Measurements from ENCODE around the gene DPEP1. TPM values are rescaled to one million over a fixed set of nuclear protein-coding genes. Genes with fewer than 3 reads are reported as not detected.
"Not testable (repeated sequence)": the region's sequence is repeated elsewhere in the genome, so short reads cannot be mapped to it uniquely, and the experiment has no call there.

Gene DPEP1
- total RNA-seq, 1 donor, result under 0.01 TPM

DNA sequence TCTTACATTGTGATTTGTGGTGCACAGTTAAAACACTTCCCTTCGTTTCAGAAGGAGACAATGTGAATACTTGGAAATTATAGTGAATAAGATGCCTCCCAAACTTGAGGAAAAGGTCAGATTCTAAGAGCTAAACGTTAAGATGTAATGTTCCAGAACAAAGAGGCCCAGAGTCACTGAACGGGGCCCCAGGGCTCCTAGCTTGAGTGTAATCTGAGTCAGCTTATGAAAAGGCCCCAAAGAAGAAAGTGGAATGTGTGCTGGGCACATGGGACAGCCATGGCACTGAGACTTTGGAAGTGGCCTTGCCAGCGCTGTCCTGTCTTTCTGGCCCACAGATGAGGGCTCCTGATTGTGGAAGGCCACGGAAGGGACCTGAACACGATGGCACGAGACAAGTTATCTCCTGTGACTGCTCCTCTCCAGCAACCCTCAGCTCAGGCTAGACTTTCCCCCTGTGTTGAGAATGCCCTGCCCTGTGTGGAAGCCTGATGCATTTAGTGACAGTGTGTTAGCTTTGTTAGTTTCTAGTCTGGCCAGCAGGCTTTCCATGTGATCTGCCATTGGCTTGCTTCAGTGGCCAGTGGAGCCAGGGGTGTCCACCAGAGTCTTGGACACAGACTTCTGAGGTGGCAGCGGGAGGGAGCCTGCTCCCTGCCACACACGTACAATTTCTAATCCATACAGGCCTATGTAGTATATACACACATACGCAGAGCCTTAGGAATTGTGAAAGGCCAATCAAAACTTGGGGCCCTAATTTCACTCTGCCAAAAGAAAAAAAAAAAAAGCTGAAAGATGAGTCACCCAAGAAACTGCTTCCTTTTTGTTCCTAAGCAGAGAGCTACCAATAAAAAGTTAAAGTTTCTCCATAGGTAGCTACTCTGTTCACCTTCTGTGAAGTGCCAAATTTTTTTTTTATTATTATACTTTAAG, 57.3 kb downstream of the DPEP1 start:
- DNase-seq (ENCODE audit: low read depth in 2 of 3, low spot score in 2 of 3), result peak in 1 of 3 donors; percentile 26

DNA sequence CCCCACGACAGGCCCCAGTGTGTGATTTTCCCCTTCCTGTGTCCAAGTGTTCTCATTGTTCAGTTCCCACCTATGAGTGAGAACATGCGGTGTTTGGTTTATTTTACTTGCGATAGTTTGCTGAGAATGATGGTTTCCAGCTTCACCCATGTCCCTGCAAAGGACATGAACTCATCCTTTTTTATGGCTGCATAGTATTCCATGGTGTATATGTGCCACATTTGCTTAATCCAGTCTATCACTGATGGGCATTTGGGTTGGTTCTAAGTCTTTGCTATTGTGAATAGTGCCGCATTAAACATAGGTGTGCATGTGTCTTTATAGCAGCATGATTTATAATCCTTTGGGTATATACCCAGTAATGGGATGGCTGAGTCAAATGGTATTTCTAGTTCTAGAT, 58.1 kb downstream of the DPEP1 start:
- not testable (repeated sequence) for DNase-seq (ENCODE audit: low read depth in 2 of 3, low spot score in 2 of 3)

DNA sequence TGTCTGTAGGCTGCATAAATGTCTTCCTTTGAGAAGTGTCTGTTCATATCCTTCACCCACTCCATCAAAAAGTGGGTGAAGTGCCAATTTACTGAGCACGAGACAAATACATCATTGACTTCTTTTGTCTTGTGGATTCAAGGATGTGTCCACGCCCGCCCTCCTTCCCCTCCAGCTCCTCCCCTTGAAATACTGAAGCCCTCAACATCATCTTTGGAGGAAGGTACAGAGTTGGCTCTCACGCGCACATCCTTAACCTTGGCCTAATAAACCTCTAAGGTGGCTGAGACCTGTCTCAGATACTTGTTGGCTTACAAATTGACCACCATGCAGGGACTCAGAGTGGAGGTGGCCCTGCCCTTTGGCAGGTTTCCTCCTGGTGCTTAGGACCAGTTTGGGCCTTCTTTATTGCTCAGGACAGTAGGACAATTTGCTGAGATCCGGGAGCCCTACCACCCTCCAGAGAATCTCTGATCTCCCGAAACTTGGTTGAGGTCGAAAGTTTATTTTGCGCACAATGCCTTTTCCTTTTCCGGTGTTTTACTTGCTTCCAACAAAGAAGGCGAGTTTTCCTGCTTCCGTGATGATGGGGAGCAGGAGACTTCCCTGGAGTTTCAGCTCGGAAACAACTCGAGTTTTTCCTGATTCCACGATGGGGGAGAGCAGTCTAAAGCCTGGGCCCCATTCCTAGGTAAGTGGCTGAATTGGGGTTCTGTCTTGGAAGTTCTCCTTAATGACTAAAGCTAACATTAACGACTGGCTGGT, 58.9 kb downstream of the DPEP1 start:
- DNase-seq (ENCODE audit: low read depth in 2 of 3, low spot score in 2 of 3), result no peak

DNA sequence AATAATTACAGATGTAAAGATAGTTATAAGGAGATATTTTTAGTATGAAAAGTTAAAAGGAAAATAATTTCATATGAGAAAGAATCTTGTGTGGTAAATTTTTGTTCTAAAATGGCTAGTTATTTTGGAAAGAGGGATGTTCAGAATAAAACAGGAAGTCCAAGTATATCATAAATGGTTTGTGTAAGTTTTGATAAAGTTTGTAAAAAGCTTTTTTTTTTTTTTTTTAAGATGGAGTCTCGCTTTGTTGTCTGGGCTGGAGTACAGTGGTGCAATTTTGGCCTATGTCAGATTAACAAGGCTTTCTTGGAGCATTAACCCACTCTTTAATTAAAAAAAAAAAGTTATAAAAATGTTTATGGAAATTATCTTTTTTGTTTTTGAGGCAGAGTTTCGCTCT, 64.8 kb downstream of the DPEP1 start:
- no peak for DNase-seq (ENCODE audit: low read depth in 2 of 3, low spot score in 2 of 3)

DNA sequence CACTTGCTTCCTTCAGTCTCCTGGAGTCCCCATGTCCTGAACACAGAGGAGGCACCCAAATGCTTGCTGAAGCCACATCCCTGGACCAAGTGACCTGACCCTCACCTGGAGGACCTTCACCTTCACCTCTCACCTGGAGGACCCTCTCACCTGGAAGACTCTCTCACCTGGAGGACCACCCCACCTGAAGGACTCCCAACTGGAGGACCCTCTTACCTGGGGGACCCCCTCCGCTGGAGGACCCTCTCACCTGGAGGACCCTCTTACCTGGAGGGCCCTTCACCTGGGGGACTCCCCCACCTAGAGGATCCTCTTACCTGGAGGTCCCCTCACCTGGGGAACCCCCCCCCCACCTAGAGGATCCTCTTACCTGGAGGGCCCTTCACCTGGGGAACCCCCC, 72.5 kb downstream of the DPEP1 start:
- DNase-seq (ENCODE audit: low read depth in 2 of 3, low spot score in 2 of 3), result no peak

DNA sequence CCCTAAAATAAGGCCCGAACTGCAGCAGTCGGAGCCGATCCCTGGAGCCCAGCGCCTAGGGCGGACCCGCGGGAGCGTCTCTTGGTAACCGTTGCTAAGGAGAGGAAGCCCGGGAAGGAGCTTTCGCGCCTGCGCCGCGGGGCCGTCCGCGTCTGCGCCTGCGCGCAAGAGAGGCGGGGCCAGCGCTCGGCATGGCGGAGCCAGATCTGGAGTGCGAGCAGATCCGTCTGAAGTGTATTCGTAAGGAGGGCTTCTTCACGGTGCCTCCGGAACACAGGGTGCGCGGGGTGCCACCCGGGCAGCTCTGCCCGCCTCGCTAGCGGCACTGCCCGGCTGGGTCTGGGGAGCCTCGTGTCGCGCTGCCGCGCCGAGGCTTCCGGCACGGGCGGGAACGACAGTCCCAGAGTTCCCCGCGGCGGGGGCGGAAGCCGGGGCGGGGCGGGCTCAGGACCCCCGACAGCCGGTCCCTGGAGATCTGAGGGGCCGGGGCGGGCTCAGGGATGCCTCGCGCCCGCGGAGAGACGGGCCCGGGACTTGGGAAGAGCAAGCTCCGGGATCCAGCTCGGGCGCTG, 73.2 kb downstream of the DPEP1 start, which contains the start of gene CDK10:
CDK10 (plus strand) TSS at position 170 of the 572 bp plus-strand sequence; CDS start at position 192, 22 bp downstream.
- peak; percentile 86 to 88 (median 87) for DNase-seq (ENCODE audit: low read depth in 2 of 3, low spot score in 2 of 3)

DNA sequence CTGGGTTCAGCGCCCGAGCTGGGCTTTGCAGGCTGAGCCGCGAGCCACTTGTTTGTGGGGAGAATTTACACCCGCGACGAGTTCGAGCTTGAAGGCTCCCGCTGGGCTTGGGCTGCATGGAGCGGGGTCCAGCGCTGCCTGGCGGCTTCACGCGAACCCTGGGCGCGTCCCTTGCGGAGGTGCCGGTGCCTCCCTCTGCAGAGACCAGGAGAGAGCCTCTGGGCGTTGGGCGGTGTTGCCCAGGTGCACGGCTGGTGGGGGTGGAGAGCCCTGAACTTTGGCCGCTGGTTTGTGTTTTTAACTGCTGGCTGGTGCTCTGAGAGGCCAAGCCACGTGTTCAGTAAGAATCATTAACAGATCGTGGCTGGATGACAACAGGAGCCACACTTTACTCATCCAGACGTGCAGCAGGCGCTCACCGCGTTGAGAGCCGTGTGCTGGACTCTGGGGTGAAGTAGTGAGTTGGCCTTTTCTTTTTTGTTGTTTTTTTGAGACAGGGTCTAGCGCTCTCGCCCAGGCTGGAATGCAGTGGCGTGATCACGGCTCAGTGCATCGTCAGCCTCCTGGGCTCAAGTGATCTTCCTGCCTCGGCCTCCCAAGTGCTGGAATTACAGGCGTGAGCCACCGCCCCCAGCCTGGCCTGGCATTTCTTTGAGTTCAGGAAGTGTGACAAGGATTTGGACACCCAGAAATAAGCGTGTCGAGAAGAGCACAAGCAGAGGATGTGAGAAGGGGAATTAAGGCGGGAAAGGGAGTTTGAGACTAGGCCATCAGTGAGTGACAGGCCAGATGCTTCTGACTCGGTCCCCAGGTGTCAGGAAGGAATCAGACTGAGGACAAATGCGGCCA, 73.9 kb downstream of the DPEP1 start:
- peak in 1 of 3 donors; percentile 35 for DNase-seq (ENCODE audit: low read depth in 2 of 3, low spot score in 2 of 3)

Other genes starting within 250 kb of the DPEP1 start
- gene ANKRD11, start 123.1 kb upstream of the DPEP1 start, total RNA-seq, result 80.8 TPM
- 132 TPM for gene SPG7, start 105.2 kb upstream of the DPEP1 start, total RNA-seq
- 12,006 TPM for gene RPL13, start 53.0 kb upstream of the DPEP1 start, total RNA-seq
- 0.81 TPM for gene CPNE7, start 37.9 kb upstream of the DPEP1 start, total RNA-seq
- 126 TPM for gene CHMP1A, start 44.1 kb downstream of the DPEP1 start, total RNA-seq
- gene SPATA33, start 44.2 kb downstream of the DPEP1 start, total RNA-seq, result 2.7 TPM
- gene CDK10, start 73.0 kb downstream of the DPEP1 start, total RNA-seq, result 39.6 TPM
- 37.7 TPM for gene SPATA2L, start 88.1 kb downstream of the DPEP1 start, total RNA-seq
- 5.1 TPM for gene VPS9D1, start 107.3 kb downstream of the DPEP1 start, total RNA-seq
- gene ZNF276, start 107.9 kb downstream of the DPEP1 start, total RNA-seq, result 71.4 TPM
- 43.1 TPM for gene FANCA, start 203.0 kb downstream of the DPEP1 start, total RNA-seq
- 0.54 TPM for gene SPIRE2, start 214.8 kb downstream of the DPEP1 start, total RNA-seq

Measured in hematopoietic multipotent progenitor cell (in vitro differentiated cells).